A549 (cell line): ENCODE measurements around the gene CHRND. TPM values are rescaled to one million over a fixed set of nuclear protein-coding genes. Genes with fewer than 3 reads are reported as not detected.

Experiments
- ATAC-seq, 2 experiments: fragments of 200-7000 bp in 1 of 2; fragments of >200 bp in 1 of 2; cut with Nextera tagmentation in 1 of 2; cut with Tn5 transposase in 1 of 2; 3 replicates each; pipeline versions ENCODE4 v1.8.0 to v1.9.1; 2018 to 2020; ENCODE audit warnings: mild to moderate bottlenecking in 1 of 2, moderate library complexity in 1 of 2
- CTCF ChIA-PET: fragments of 300-600 bp; sonication (Branson Sonifier 250); formaldehyde crosslinking; extraction: SDS; loops from one replicate; lab custom pipeline; 2021; ENCODE audit warnings: antibody characterized with exemption, inconsistent platforms; lab: Yijun Ruan, JAX
- POLR2A ChIA-PET: fragments of 350-600 bp; formaldehyde crosslinking; extraction: SDS; loops from one replicate; lab custom pipeline; 2021; ENCODE audit warnings: antibody characterized with exemption, inconsistent platforms; lab: Yijun Ruan, JAX
- DNase-seq, 2 experiments: peaks; one replicate each; pipeline versions ENCODE4 v3.0.0 to v3.0.0-alpha.2; 2011 to 2016; ENCODE audit warnings: low read depth in 1 of 2, low spot score in 1 of 2
- FAIRE-seq: peaks from 2 replicates; lab custom pipeline; 2011; peaks lifted over from hg19 to GRCh38; lab: Jason Lieb, UNC
- H3K27ac ChIP-seq, 2 experiments: fragments of >200 bp; sonication (Bioruptor Twin); formaldehyde crosslinking; 3 replicates each; pipeline ENCODE4 v1.5.1; 2016 to 2017
- H3K4me1 ChIP-seq: fragments of >200 bp; sonication (Bioruptor Twin); formaldehyde crosslinking; 3 replicates; pipeline ENCODE4 v1.6.1; 2016
- H3K4me2 ChIP-seq: fragments of >200 bp; sonication (Bioruptor Twin); formaldehyde crosslinking; 3 replicates; pipeline ENCODE4 v1.6.1; 2016
- H3K4me3 ChIP-seq: fragments of >200 bp; sonication (Bioruptor Twin); formaldehyde crosslinking; 3 replicates; pipeline ENCODE4 v1.5.1; 2016
- H3K9me3 ChIP-seq: fragments of >200 bp; sonication (Bioruptor Twin); formaldehyde crosslinking; 3 replicates; pipeline ENCODE4 v1.6.1; 2016
- CBX2 ChIP-seq: fragments of 200-600 bp; sonication (generic); IDR thresholded peaks from 2 replicates; pipeline ENCODE4 v1.6.1; 2016; ENCODE audit warnings: low read depth, mild to moderate bottlenecking, borderline replicate concordance
- CBX8 ChIP-seq: fragments of 200-600 bp; sonication (generic); IDR thresholded peaks from 2 replicates; pipeline ENCODE4 v1.6.1; 2016
- CEBPB ChIP-seq, 2 experiments: fragments of >200 bp in 1 of 2; sonication (Bioruptor Twin) in 1 of 2; formaldehyde crosslinking in 1 of 2; IDR thresholded peaks; 2 replicates each; pipeline ENCODE4 v1.6.1; 2012 to 2016
- CHD4 ChIP-seq: fragments of 200-600 bp; sonication (generic); IDR thresholded peaks from 2 replicates; pipeline ENCODE4 v1.6.1; 2016; ENCODE audit warnings: antibody characterized with exemption, mild to moderate bottlenecking, borderline replicate concordance
- EHMT2 ChIP-seq: fragments of 200-600 bp; sonication (generic); IDR thresholded peaks from 2 replicates; pipeline ENCODE4 v1.6.1; 2016; ENCODE audit warnings: antibody characterized with exemption, low read depth, mild to moderate bottlenecking, moderate library complexity
- ELK1 ChIP-seq: fragments of 150-350 bp; IDR thresholded peaks from 2 replicates; pipeline ENCODE4 v1.6.1; 2014; ENCODE audit warnings: low read depth, mild to moderate bottlenecking, low read length
- FOSL2 ChIP-seq, 2 experiments: fragments of 450-650 bp in 1 of 2; fragments of >200 bp in 1 of 2; sonication (Bioruptor Twin) in 1 of 2; formaldehyde crosslinking; IDR thresholded peaks; 2 replicates each; pipeline versions ENCODE4 v1.5.0 to v1.6.1; 2016 to 2020; ENCODE audit warnings: mild to moderate bottlenecking in 1 of 2, moderate library complexity in 1 of 2
- HEYL ChIP-seq: fragments of 250-450 bp; sonication (Bioruptor Pico); IDR thresholded peaks from 2 replicates; pipeline ENCODE4 v1.8.0; 2021; ENCODE audit warnings: mild to moderate bottlenecking, moderate library complexity
- HOXA7 ChIP-seq: fragments of 250-450 bp; sonication (Bioruptor Pico); IDR thresholded peaks from 2 replicates; pipeline ENCODE4 v1.5.0; 2020; ENCODE audit warnings: mild to moderate bottlenecking, moderate library complexity
- MAFK ChIP-seq: fragments of 450-650 bp; IDR thresholded peaks from 2 replicates; pipeline ENCODE4 v1.6.1; 2014; ENCODE audit not compliant: partially characterized antibody
- MAZ ChIP-seq: fragments of 150-350 bp; IDR thresholded peaks from 2 replicates; pipeline ENCODE4 v1.6.1; 2014; ENCODE audit warnings: antibody characterized with exemption, low read depth, low read length, borderline replicate concordance
- NFE2L2 ChIP-seq: fragments of 150-350 bp; conservative IDR thresholded peaks from 2 replicates; pipeline ENCODE4 v1.6.1; 2014; ENCODE audit warnings: low read length
- NPAS2 ChIP-seq: fragments of 250-450 bp; sonication (Bioruptor Pico); IDR thresholded peaks from 2 replicates; pipeline ENCODE4 v1.8.0; 2022; ENCODE audit warnings: mild to moderate bottlenecking, moderate library complexity, borderline replicate concordance
- PBX3 ChIP-seq: IDR thresholded peaks from 2 replicates; pipeline ENCODE4 v1.6.1; 2012
- PHF8 ChIP-seq: fragments of 200-600 bp; sonication (generic); IDR thresholded peaks from 2 replicates; pipeline ENCODE4 v1.6.1; 2016; ENCODE audit warnings: low read depth, mild to moderate bottlenecking, antibody characterized with exemption, moderate library complexity, borderline replicate concordance
- RAD21 ChIP-seq, 2 experiments: fragments of >200 bp in 1 of 2; sonication (Bioruptor Twin) in 1 of 2; formaldehyde crosslinking in 1 of 2; IDR thresholded peaks in 1 of 2; conservative IDR thresholded peaks in 1 of 2; 2 replicates in 1 of 2; 3 replicates in 1 of 2; pipeline ENCODE4 v1.6.1; 2012 to 2018; ENCODE audit warnings: inconsistent platforms in 1 of 2
- RCOR1 ChIP-seq: fragments of 150-350 bp; IDR thresholded peaks from 2 replicates; pipeline ENCODE4 v1.6.1; 2014; ENCODE audit warnings: antibody characterized with exemption, low read length, low read depth
- REST ChIP-seq: fragments of 200-600 bp; sonication (generic); IDR thresholded peaks from 2 replicates; pipeline ENCODE4 v1.6.1; 2016; ENCODE audit warnings: antibody characterized with exemption, mild to moderate bottlenecking, moderate library complexity
- RFX5 ChIP-seq: fragments of 450-650 bp; IDR thresholded peaks from 2 replicates; pipeline ENCODE4 v1.7.1; 2014; ENCODE audit warnings: antibody characterized with exemption, mild to moderate bottlenecking, moderate library complexity
- SREBF2 ChIP-seq: fragments of 450-650 bp; IDR thresholded peaks from 2 replicates; pipeline ENCODE4 v1.6.1; 2014; ENCODE audit warnings: mild to moderate bottlenecking, moderate library complexity
- TP53 ChIP-seq: fragments of 250-450 bp; sonication (Bioruptor Pico); IDR thresholded peaks from 2 replicates; pipeline ENCODE4 v1.5.0; 2021; ENCODE audit warnings: mild to moderate bottlenecking, moderate library complexity
- WGBS: methylation state at CpG from one replicate; pipeline ENCODE4 v1.1.6; 2017; ENCODE audit errors: missing lambda C conversion rate; 5-methylcytosine and 5-hydroxymethylcytosine counted together
- polyA minus RNA-seq: library from RNA; depleted of rRNA, polyadenylated mRNA; stranded (reverse); fragments of >200 nt; gene quantifications from 2 replicates; pipeline ENCODE4 v1.2.3, GENCODE V29; 2011; rRNA and poly(A)+ RNA removed
- polyA plus RNA-seq, 4 experiments: library from polyadenylated mRNA; depleted of rRNA in 3 of 4; stranded (reverse); fragments of >200 nt; fragmentation: RNase III in 1 of 4; extraction: RNeasy Plus Mini Kit Qiagen cat#74134 plus additional on column Dnase treatment in 1 of 4; gene quantifications; 2 replicates in 3 of 4; 3 replicates in 1 of 4; pipeline ENCODE4 v1.2.3, GENCODE V29; 2011 to 2017
- TF ChIP-seq, protein P1 (sequence below): fragments of >200 bp; sonication (Bioruptor Twin); formaldehyde crosslinking; IDR thresholded peaks from 2 replicates; pipeline ENCODE4 v1.6.1; 2016

CHRND gene
- polyA plus RNA-seq (2011; rRNA removed) (not detected in 2 replicates), polyA plus RNA-seq (2017; fragmentation: RNase III; extraction: RNeasy Plus Mini Kit Qiagen cat#74134 plus additional on column Dnase treatment) (not detected in 3 replicates), polyA minus RNA-seq (not detected in 2 replicates)
- not detected in 2 replicates for polyA plus RNA-seq (2012; cell fraction: cytosol; rRNA removed)
- polyA plus RNA-seq (2012; cell fraction: nucleus; rRNA removed): not detected in 2 replicates

DNA sequence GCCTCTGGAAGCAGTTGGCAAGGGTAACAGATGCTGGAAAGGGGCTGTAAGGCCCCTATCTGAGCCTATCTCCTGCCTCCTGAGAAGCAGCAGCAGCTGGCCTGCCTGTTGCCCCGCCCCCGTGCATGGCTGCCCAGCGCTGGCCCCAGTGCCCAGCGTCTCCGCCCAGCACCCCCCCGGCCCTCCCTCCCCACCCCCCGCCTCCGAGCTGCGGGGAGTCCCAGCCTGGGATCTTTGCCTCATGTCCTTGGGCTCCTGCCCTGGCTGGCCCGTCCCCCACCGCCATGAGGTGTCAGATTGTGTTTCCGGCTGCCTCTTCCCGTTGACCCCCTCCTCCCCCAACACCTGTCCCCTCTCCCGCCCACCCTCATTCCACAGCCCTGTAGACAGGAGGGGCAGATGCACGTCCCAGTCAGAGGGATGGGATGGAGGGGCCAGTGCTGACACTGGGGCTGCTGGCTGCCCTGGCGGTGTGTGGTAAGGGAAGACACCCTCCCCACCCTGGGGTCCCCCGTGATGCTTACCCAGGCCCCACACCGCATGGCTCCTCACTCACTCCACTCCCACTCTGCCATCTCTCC is at the start of gene CHRND:
Gene CHRND (plus strand): TSS at position 370 of the 581 bp plus-strand sequence. CDS start 56 bp downstream, at position 426.
- ATAC-seq: no peak
- no peak within 1 kb of the TSS for H3K4me3 ChIP-seq
- no peak for FAIRE-seq
- H3K4me2 ChIP-seq: no peak within 1 kb of the TSS
- 82% methylated on average over 5 of the region's 18 CpGs for WGBS
- TF ChIP-seq, protein P1, sequence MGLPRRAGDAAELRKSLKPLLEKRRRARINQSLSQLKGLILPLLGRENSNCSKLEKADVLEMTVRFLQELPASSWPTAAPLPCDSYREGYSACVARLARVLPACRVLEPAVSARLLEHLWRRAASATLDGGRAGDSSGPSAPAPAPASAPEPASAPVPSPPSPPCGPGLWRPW: no peak
- TF ChIP-seq CBX8: no peak
- TF ChIP-seq CEBPB (IDR thresholded peaks at IDR 0.05): no peak
- no peak for TF ChIP-seq ELK1
- TF ChIP-seq CBX2: no peak
- no peak for TF ChIP-seq HOXA7 (CRISPR knock-in tag)
- TF ChIP-seq MAFK: no peak
- TF ChIP-seq PBX3: no peak
- no peak for TF ChIP-seq RAD21 (conservative IDR thresholded peaks at IDR 0.05 in 1 of 2, IDR thresholded peaks at IDR 0.05 in 1 of 2)
- TF ChIP-seq CHD4: no peak
- TF ChIP-seq NPAS2 (CRISPR knock-in tag): no peak
- no peak for TF ChIP-seq RCOR1
- TF ChIP-seq PHF8: no peak
- TF ChIP-seq, all 56 proteins: peak for 0
- DNase-seq: peak in 1 of 2 experiments; percentile 15
- ChIA-PET CTCF (no interaction called here), POLR2A (no interaction called here)
- no peak within 1 kb of the TSS for H3K27ac ChIP-seq
- peaks cover 17% of the 10 kb centered on the region; the same call in 1 of the 3 replicates for H3K4me1 ChIP-seq
- no peaks in the 10 kb centered on the region for H3K9me3 ChIP-seq

DNA sequence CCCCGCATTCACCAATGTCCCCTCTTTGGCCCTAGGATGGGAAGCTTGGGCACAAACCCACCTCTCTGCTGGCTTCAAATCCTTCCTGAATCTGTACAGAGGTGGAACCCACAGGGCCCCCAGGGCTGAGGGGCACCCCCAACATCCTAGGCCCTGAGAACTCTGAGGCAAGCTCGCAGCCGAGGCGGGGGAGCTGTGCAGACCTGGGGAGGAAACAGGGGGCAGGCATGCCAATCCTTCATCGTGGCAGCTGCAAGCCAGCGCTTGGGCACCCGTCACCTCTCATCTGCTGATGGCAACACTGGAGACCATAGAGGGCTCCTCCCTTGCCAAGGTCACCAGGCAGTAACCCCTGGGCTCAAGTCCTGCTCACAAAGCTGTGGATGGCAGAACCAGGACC is 49.2 kb upstream of the CHRND start:
- Histone ChIP-seq H3K4me1 (no peaks in the 10 kb centered on the region), H3K9me3 (peaks cover 7% of the 10 kb centered on the region; the same call in 1 of the 3 replicates), H3K4me3 (no peak overlapping the region), H3K27ac (no peak overlapping the region), H3K4me2 (no peak overlapping the region)
- DNase-seq: no peak
- ChIA-PET POLR2A (interaction anchor here (0.5 kb wide), 1 partner anchor 72 kb away, joined by 3 read pairs; no protein-coding TSS in a partner anchor), CTCF (interaction anchor here (1.9 to 3.8 kb wide), 2 partner anchors 32 to 45 kb away, joined by 6 to 19 read pairs; no protein-coding TSS in a partner anchor)
- 84% methylated on average over 7 of the region's 7 CpGs for WGBS
- TF ChIP-seq REST (no peak), NPAS2 (CRISPR knock-in tag) (no peak), HEYL (no peak), MAZ (no peak), TP53 (CRISPR knock-in tag) (no peak), CBX2 (no peak), EHMT2 (no peak), ELK1 (no peak), HOXA7 (CRISPR knock-in tag) (no peak), SREBF2 (no peak), RFX5 (no peak), FOSL2 (IDR thresholded peaks at IDR 0.05) (no peak), FOSL2 (CRISPR knock-in tag; IDR thresholded peaks at IDR 0.05) (no peak), NFE2L2 (no peak)
- FAIRE-seq: no peak
- no peak for ATAC-seq
